AG04449 (cell line): ENCODE data around the gene SFMBT1.

Experiments used
- CTCF ChIA-PET: fragments of 350-600 bp; formaldehyde crosslinking; extraction: SDS; loops from one replicate; lab custom pipeline; 2021; ENCODE audit warnings: antibody characterized with exemption; lab: Yijun Ruan, JAX
- POLR2A ChIA-PET: fragments of 400-600, 350-600 bp; formaldehyde crosslinking; extraction: SDS; loops from one replicate; lab custom pipeline; 2020; ENCODE audit warnings: antibody characterized with exemption, inconsistent platforms; lab: Yijun Ruan, JAX
- DNase-seq: peaks from one replicate; pipeline ENCODE4 v3.0.0-alpha.2; 2010; ENCODE audit warnings: low read depth, low spot score
- H3K4me3 ChIP-seq: 2 replicates; pipeline ENCODE4 v1.5.1; 2011; ENCODE audit warnings: low read depth, mild to moderate bottlenecking, control low read depth, low read length
- CTCF ChIP-seq: IDR thresholded peaks from one replicate; pipeline ENCODE4 v1.5.1; 2011; ENCODE audit warnings: mild to moderate bottlenecking, moderate library complexity, low read length, control low read depth, inconsistent platforms; ENCODE audit not compliant: insufficient read depth; ENCODE audit errors: missing control alignments

Gene SFMBT1

DNA sequence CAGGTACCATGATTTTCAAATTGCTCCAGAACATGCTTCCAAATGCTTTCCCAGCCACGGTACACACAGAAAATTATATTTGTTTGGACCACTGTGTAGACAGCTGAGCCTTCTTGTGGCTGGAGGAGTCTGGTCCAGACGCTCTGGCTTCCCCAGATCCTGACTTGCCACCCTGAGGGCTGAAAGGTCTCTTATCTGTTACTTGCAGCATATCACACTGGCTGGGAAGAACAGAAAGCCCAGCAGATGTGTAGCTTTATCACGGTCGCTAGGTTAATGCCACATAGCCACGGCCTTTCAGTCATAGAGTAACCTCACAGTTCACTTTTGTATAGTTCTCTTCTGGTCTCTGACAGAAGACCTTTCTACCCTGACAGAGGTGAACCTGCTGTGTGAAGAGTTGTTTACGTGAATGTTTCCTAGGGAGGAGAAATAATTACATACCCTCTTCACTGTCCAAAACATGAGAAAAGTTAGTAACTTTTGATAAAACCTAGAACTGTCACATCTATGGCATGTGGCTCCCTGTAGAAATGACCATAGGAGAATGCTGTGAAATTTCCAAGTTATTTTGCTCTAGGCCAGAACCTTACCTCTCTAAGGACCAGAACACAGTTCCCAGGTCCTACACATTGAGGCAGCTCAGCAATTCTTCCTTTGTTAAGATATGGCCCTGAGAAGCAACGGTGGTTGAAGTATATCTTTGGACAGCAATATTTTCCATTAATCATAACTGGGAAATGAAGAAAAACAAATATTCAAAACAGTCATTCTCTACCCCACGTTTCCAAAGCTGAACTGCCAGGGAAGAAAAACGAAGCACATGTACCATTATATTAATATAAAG is 132.8 kb downstream of the SFMBT1 start:
- H3K4me3 ChIP-seq = no peak overlapping the region
- ChIA-PET POLR2A (no interaction called here), CTCF (interaction anchor here (1.0 to 1.4 kb wide), 2 partner anchors 8 to 22 kb away, joined by 3 read pairs; no protein-coding TSS in a partner anchor)
- no peak for DNase-seq
- no peak for TF ChIP-seq CTCF

DNA sequence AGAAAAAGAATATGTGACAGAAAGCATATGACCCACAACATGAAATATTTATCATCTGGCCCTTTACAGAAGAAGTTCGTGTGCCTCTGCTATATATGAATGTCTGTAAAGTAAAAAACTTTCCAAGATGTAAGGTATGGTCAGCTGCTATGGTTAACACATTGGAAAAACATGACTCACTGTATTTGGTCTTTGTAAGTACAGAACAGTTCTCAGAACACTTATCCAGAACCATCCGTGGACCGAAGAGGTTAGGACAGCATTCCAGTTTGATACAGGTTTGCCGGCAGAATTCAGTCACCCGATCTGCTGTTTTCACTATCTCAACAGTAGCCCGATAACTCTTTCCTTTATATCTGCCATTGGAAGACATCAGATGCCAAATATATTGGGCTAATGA is 135.1 kb downstream of the SFMBT1 start:
- ChIA-PET CTCF (interaction anchor here (1.0 to 1.4 kb wide), 2 partner anchors 23 to 37 kb away, joined by 3 to 4 read pairs; no protein-coding TSS in a partner anchor), POLR2A (no interaction called here)
- no peak overlapping the region for H3K4me3 ChIP-seq
- DNase-seq = no peak
- TF ChIP-seq CTCF = no peak

DNA sequence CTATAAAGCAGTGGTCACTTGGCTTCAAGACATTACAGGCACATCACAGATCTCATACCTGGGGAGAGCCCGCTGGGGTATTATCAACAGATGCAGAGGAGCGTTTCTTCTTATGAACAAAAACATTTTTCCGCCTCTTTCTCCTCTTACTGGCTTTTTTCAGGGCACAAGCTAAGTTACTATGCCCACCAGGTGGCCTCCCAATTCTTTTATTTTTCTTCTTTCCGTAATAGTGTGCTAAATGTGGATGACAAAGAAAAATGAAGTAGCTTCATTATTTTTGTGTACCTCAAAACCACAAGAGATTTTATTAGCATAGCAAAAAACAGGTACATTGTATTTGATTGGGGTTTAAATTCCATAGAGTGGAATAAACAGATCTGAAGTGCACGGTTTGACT is 138.4 kb downstream of the SFMBT1 start:
- ChIA-PET CTCF (interaction anchor here (0.8 to 1.9 kb wide), 4 partner anchors 10 to 113 kb away, joined by 3 to 6 read pairs (median 4); partner anchors contain the start of genes ITIH3 and STIMATE), POLR2A (no interaction called here)
- DNase-seq = no peak
- no peak overlapping the region for H3K4me3 ChIP-seq
- TF ChIP-seq CTCF = no peak

- ChIA-PET POLR2A (no interaction called here), CTCF (interaction anchor here (1.2 to 2.5 kb wide), 2 partner anchors 26 to 30 kb away, joined by 3 to 8 read pairs; no protein-coding TSS in a partner anchor)
- DNase-seq = no peak
- TF ChIP-seq CTCF = no peak
- no peak overlapping the region for H3K4me3 ChIP-seq
Observed at GRCh38 chr3:52904552-52904951, 141.3 kb downstream of the SFMBT1 start.

DNA sequence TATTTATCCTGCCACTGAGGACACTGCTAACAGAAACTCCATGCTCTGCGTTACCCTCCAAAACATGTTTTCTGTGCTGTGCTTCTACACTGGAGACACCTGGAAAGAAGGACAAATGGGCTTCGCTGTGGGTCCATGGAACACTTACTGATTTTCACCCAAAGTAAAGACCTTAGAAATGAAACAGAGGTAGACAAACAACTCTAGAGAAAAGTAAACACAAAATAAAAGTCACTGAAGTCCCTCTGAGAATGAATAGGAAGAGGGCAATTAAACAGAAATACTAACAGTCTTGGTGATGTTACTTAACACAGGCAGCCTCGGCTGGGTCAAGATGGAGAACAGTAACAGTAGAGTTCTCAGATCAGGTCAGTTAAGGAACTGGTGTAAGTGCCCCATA is 141.9 kb downstream of the SFMBT1 start:
- ChIA-PET POLR2A (no interaction called here), CTCF (interaction anchor here (2.5 kb wide), 1 partner anchor 31 kb away, joined by 8 read pairs; no protein-coding TSS in a partner anchor)
- H3K4me3 ChIP-seq = no peak overlapping the region
- no peak for DNase-seq
- TF ChIP-seq CTCF = no peak
